Endothelial cell of umbilical vein (primary cell): ENCODE data around the gene PRF1. TPM values are rescaled to one million over a fixed set of nuclear protein-coding genes. Genes with fewer than 3 reads are reported as not detected.

Experiments
- BruUV-seq: library from RNA; stranded (reverse); fragments of 400-500 nt; replicated peaks from 2 replicates; lab custom pipeline; 2021; lab: Mats Ljungman, UMichigan
- CTCF ChIA-PET: fragments of 300-600, 350-600 bp; sonication (Branson Sonifier 250); formaldehyde crosslinking; loops from one replicate; lab custom pipeline; 2021; ENCODE audit warnings: antibody characterized with exemption, inconsistent platforms; lab: Charles Lee
- POLR2A ChIA-PET: fragments of 300-600, 350-600 bp; sonication (Branson Sonifier 250); formaldehyde crosslinking; loops from one replicate; lab custom pipeline; 2021; ENCODE audit warnings: antibody characterized with exemption, inconsistent platforms; lab: Charles Lee
- DNase-seq: peaks from one replicate; pipeline ENCODE4 v3.0.0-alpha.2; 2011; ENCODE audit warnings: low read depth, low spot score
- FAIRE-seq: peaks from 2 replicates; lab custom pipeline; 2011; peaks lifted over from hg19 to GRCh38; lab: Jason Lieb, UNC
- H2AFZ ChIP-seq: 2 replicates; pipeline ENCODE4 v1.6.0; 2012; ENCODE audit warnings: low read depth, low read length, control low read depth, inconsistent platforms
- H3K27ac ChIP-seq: 2 replicates; pipeline ENCODE4 v1.5.1; 2011; ENCODE audit warnings: low read depth, mild to moderate bottlenecking, control low read depth, low read length, moderate library complexity; ENCODE audit not compliant: insufficient read depth
- H3K27me3 ChIP-seq, 2 experiments: 2 replicates each; pipeline versions ENCODE4 v1.6.0 to v1.6.1; 2011; ENCODE audit warnings: low read length in 2 of 2, mixed read lengths in 1 of 2; ENCODE audit not compliant: control insufficient read depth in 2 of 2, insufficient read depth in 2 of 2
- H3K36me3 ChIP-seq, 2 experiments: 2 replicates in 1 of 2; 3 replicates in 1 of 2; pipeline ENCODE4 v1.5.1; 2011; ENCODE audit warnings: low read length in 2 of 2, mild to moderate bottlenecking in 1 of 2, moderate library complexity in 1 of 2; ENCODE audit not compliant: control insufficient read depth in 2 of 2, insufficient read depth in 2 of 2; ENCODE audit errors: extremely low read depth in 1 of 2
- H3K4me1 ChIP-seq: 3 replicates; pipeline ENCODE4 v1.5.1; 2011; ENCODE audit warnings: mild to moderate bottlenecking, low read length; ENCODE audit not compliant: control insufficient read depth, insufficient read depth; ENCODE audit errors: extremely low read depth
- H3K4me2 ChIP-seq: 2 replicates; pipeline ENCODE4 v1.6.1; 2011; ENCODE audit warnings: low read length, control low read depth, mixed read lengths; ENCODE audit not compliant: insufficient read depth
- H3K4me3 ChIP-seq, 3 experiments: fragments of 200-600 bp in 1 of 3; sonication (generic), shearing (Covaris generic) in 1 of 3; replicated peaks in 1 of 3; 2 replicates each; pipeline ENCODE4 v1.5.1; 2011 to 2016; ENCODE audit warnings: control low read depth in 3 of 3, low read length in 3 of 3, mild to moderate bottlenecking in 2 of 3, inconsistent platforms in 1 of 3, low read depth in 1 of 3, moderate library complexity in 1 of 3; ENCODE audit not compliant: insufficient read depth in 1 of 3
- H3K79me2 ChIP-seq: 2 replicates; pipeline ENCODE4 v1.6.0; 2012; ENCODE audit warnings: low read length, inconsistent platforms; ENCODE audit not compliant: control insufficient read depth, insufficient read depth
- H3K9ac ChIP-seq: replicated peaks from 2 replicates; pipeline ENCODE3; 2011; ENCODE audit warnings: low read length, control low read depth; ENCODE audit not compliant: insufficient read depth; ENCODE audit errors: extremely low read depth
- H3K9me1 ChIP-seq: replicated peaks from 3 replicates; pipeline ENCODE4 v1.6.0; 2011; ENCODE audit warnings: mild to moderate bottlenecking, low read length; ENCODE audit not compliant: control insufficient read depth, insufficient read depth; ENCODE audit errors: extremely low read depth
- H3K9me3 ChIP-seq: replicated peaks from 2 replicates; pipeline ENCODE4 v1.5.1; 2012; ENCODE audit warnings: low read length, inconsistent platforms; ENCODE audit not compliant: control insufficient read depth, insufficient read depth
- H4K20me1 ChIP-seq: replicated peaks from 2 replicates; pipeline ENCODE3; 2011; ENCODE audit warnings: mild to moderate bottlenecking, low read length; ENCODE audit not compliant: control insufficient read depth, insufficient read depth; ENCODE audit errors: extremely low read depth
- CTCF ChIP-seq, 2 donors: IDR thresholded peaks; 1 replicate in 1 of 2; 2 replicates in 1 of 2; pipeline ENCODE4 v1.5.1; 2011; ENCODE audit warnings: low read length in 2 of 2, mild to moderate bottlenecking in 2 of 2, moderate library complexity in 2 of 2, control low read depth in 1 of 2, inconsistent platforms in 1 of 2, low read depth in 1 of 2; ENCODE audit not compliant: insufficient read depth in 1 of 2; ENCODE audit errors: extremely low read depth in 1 of 2
- EZH2 ChIP-seq: IDR thresholded peaks from 2 replicates; pipeline ENCODE4 v1.6.1; 2012; ENCODE audit warnings: borderline replicate concordance, low read depth, mild to moderate bottlenecking, moderate library complexity, low read length, inconsistent platforms; ENCODE audit not compliant: severe bottlenecking
- FOS ChIP-seq: IDR thresholded peaks from 2 replicates; pipeline ENCODE4 v1.6.1; 2011; ENCODE audit warnings: mild to moderate bottlenecking, low read length, moderate library complexity, borderline replicate concordance; ENCODE audit not compliant: insufficient read depth
- GATA2 ChIP-seq: IDR thresholded peaks from 2 replicates; pipeline ENCODE4 v1.7.0; 2011; ENCODE audit warnings: low read depth, mild to moderate bottlenecking, moderate library complexity, mixed read lengths, low read length; ENCODE audit not compliant: insufficient read length, insufficient read depth
- JUN ChIP-seq: IDR thresholded peaks from 2 replicates; pipeline ENCODE4 v1.6.1; 2011; ENCODE audit warnings: borderline replicate concordance, low read depth; ENCODE audit not compliant: insufficient read length, insufficient read depth
- MAX ChIP-seq: IDR thresholded peaks from 2 replicates; pipeline ENCODE4 v1.6.1; 2011; ENCODE audit not compliant: insufficient read depth, insufficient read length
- MYC ChIP-seq: IDR thresholded peaks from one replicate; pipeline ENCODE4 v1.6.1; 2011; ENCODE audit warnings: mild to moderate bottlenecking, low read depth, low read length
- POLR2A ChIP-seq: IDR thresholded peaks from 2 replicates; pipeline ENCODE4 v1.6.1; 2012; ENCODE audit warnings: low read depth, mild to moderate bottlenecking, control low read depth, low read length
- POLR2AphosphoS5 ChIP-seq: IDR thresholded peaks from 2 replicates; pipeline ENCODE4 v1.6.1; 2012; ENCODE audit warnings: low read depth, mild to moderate bottlenecking, control low read depth, low read length, moderate library complexity; ENCODE audit not compliant: insufficient read depth
- dilution Hi-C: fragments of 300-500 bp; cut with MboI; formaldehyde crosslinking; loops from one replicate; pipeline ENCODE4 v1.15.0; 2019; ENCODE audit warnings: low sequenced_read_pairs; ENCODE audit not compliant: extremely low pct_ligation_motif_present
- intact Hi-C: fragments of 100-400 bp; cut with micrococcal nuclease; formaldehyde crosslinking; loops from one replicate; pipeline ENCODE4 v1.10.0; 2022
- polyA plus RNA-seq, 4 experiments: library from polyadenylated mRNA; depleted of rRNA in 3 of 4; stranded (reverse) in 3 of 4; unstranded in 1 of 4; fragments of >200 nt; gene quantifications; 2 replicates each; pipeline versions ENCODE4 v1.2.1 to v1.2.3, GENCODE V29; 2011 to 2012; ENCODE audit warnings: missing spikeins in 1 of 4
- total RNA-seq: library from RNA; stranded (reverse); gene quantifications from 2 replicates; pipeline ENCODE4 v1.2.3, GENCODE V29; 2021

Gene PRF1
- total and polyA plus RNA-seq, 2 donors (not counting 3 experiments of a cell fraction or from before 2014, with no cell fraction given), result not detected

GRCh38 chr10:70555371-70555770, 47.2 kb downstream of the PRF1 start:
- Histone ChIP-seq H3K27ac (no peak overlapping the region), H3K9ac (no peak overlapping the region), H3K36me3 (peaks cover 0 to 3% of the 10 kb centered on the region in 2 experiments), H3K9me3 (no peaks in the 10 kb centered on the region), H3K79me2 (no peaks in the 10 kb centered on the region), H3K9me1 (no peaks in the 10 kb centered on the region), H3K4me3 (no peak overlapping the region), H4K20me1 (no peaks in the 10 kb centered on the region), H3K4me1 (no peaks in the 10 kb centered on the region), H3K4me2 (no peak overlapping the region), H3K27me3 (no peaks in the 10 kb centered on the region), H2AFZ (no peak overlapping the region)
- CTCF ChIA-PET, result no interaction called here
- no peak for DNase-seq
- TF ChIP-seq MAX, result no peak
- no peak for TF ChIP-seq GATA2
- no peak for TF ChIP-seq FOS
- no peak for TF ChIP-seq CTCF (IDR thresholded peaks at IDR 0.05; ENCODE audit: extremely low read depth in 1 of 2, insufficient read depth in 1 of 2, low read depth in 1 of 2, low read length in 2 of 2)
- TF ChIP-seq POLR2AphosphoS5, result no peak
- TF ChIP-seq EZH2, result no peak
- TF ChIP-seq POLR2A, result no peak
- TF ChIP-seq JUN, result no peak
- TF ChIP-seq MYC, result no peak
- POLR2A ChIA-PET, result no interaction called here
- no peak for FAIRE-seq
- no TSS peak for BruUV-seq
- dilution Hi-C loops, result no loop called here
- intact Hi-C loops, result no loop called here
